Ovary (tissue), 3 donors: ENCODE results near the gene PPP6R3.
"Not testable (repeated sequence)": the region's sequence is repeated elsewhere in the genome, so short reads cannot be mapped to it uniquely, and the experiment has no call there.

ENCODE experiments used
- CTCF ChIP-seq, 3 donors: fragments of 450-650 bp in 2 of 3; fragments of 200-600 bp in 1 of 3; IDR thresholded peaks; one replicate each; pipeline versions ENCODE4 v1.5.1 to v1.8.0; 2016 to 2022; ENCODE audit warnings: antibody characterized with exemption in 3 of 3, mild to moderate bottlenecking in 1 of 3
- POLR2A ChIP-seq: fragments of 450-650 bp; IDR thresholded peaks from one replicate; pipeline ENCODE4 v1.6.1; 2017; ENCODE audit warnings: antibody characterized with exemption, mild to moderate bottlenecking, moderate library complexity
- donor health status: DM: no; HTN: no; CAD: no.

DNA sequence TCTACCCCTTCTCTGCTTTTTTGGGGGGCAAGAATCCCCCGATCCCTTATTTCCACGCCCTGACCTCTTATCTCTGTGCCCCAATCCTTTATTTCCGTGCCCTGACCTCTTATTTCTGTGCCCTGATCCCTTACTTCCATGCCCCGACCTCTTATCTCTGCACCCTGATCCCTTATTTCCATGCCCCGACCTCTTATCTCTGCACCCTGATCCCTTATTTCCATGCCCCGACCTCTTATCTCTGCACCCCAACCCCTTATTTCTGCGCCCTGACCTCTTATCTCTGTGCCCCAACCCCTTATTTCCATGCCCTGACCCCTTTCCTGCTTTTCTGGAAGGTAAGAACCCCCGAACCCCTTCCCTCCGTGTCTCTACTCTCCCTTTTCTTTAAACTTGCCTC lies 163.2 kb downstream of the PPP6R3 start:
- not testable (repeated sequence) for TF ChIP-seq CTCF (IDR thresholded peaks at IDR 0.05); POLR2A
